ENCODE results near the gene ARHGAP4.

Gene ARHGAP4

GRCh38 chrX:153960077-153960476, 34.0 kb upstream of the ARHGAP4 start:
- Histone ChIP-seq H3K9ac (ENCODE audit: low read length) (no peak overlapping the region), H3K27ac (ENCODE audit: low read length) (no peak overlapping the region), H3K9me3 (ENCODE audit: control insufficient read depth, low read depth, low read length) (peaks cover 12% of the 10 kb centered on the region), H3K36me3 (ENCODE audit: control insufficient read depth, low read depth, low read length) (peaks cover 82% of the 10 kb centered on the region), H3K4me3 (ENCODE audit: low read length) (no peak overlapping the region), H3K27me3 (ENCODE audit: control insufficient read depth, insufficient read depth, low read length) (no peaks in the 10 kb centered on the region), H3K4me1 (ENCODE audit: control insufficient read depth, low read depth, low read length) (no peaks in the 10 kb centered on the region)

GRCh38 chrX:153959649-153960048, 33.6 kb upstream of the ARHGAP4 start:
- no peaks in the 10 kb centered on the region for H3K27me3 ChIP-seq (ENCODE audit: control insufficient read depth, insufficient read depth, low read length)
- H3K4me1 ChIP-seq (ENCODE audit: control insufficient read depth, low read depth, low read length), result no peaks in the 10 kb centered on the region
- H3K36me3 ChIP-seq (ENCODE audit: control insufficient read depth, low read depth, low read length), result peaks cover 86% of the 10 kb centered on the region
- H3K9me3 ChIP-seq (ENCODE audit: control insufficient read depth, low read depth, low read length), result peaks cover 12% of the 10 kb centered on the region
- no peak overlapping the region for H3K4me3 ChIP-seq (ENCODE audit: low read length)
- no peak overlapping the region for H3K27ac ChIP-seq (ENCODE audit: low read length)
- no peak overlapping the region for H3K9ac ChIP-seq (ENCODE audit: low read length)

GRCh38 chrX:153958605-153959004, 32.5 kb upstream of the ARHGAP4 start:
- Histone ChIP-seq H3K9me3 (ENCODE audit: control insufficient read depth, low read depth, low read length) (peaks cover 12% of the 10 kb centered on the region), H3K36me3 (ENCODE audit: control insufficient read depth, low read depth, low read length) (peaks cover 82% of the 10 kb centered on the region), H3K27me3 (ENCODE audit: control insufficient read depth, insufficient read depth, low read length) (no peaks in the 10 kb centered on the region), H3K27ac (ENCODE audit: low read length) (no peak overlapping the region), H3K4me3 (ENCODE audit: low read length) (no peak overlapping the region), H3K4me1 (ENCODE audit: control insufficient read depth, low read depth, low read length) (no peaks in the 10 kb centered on the region), H3K9ac (ENCODE audit: low read length) (no peak overlapping the region)

GRCh38 chrX:153957224-153957623, 31.2 kb upstream of the ARHGAP4 start:
- Histone ChIP-seq H3K9ac (ENCODE audit: low read length) (no peak overlapping the region), H3K27me3 (ENCODE audit: control insufficient read depth, insufficient read depth, low read length) (no peaks in the 10 kb centered on the region), H3K9me3 (ENCODE audit: control insufficient read depth, low read depth, low read length) (peaks cover 12% of the 10 kb centered on the region), H3K36me3 (ENCODE audit: control insufficient read depth, low read depth, low read length) (peaks cover 82% of the 10 kb centered on the region), H3K4me1 (ENCODE audit: control insufficient read depth, low read depth, low read length) (no peaks in the 10 kb centered on the region), H3K27ac (ENCODE audit: low read length) (no peak overlapping the region), H3K4me3 (ENCODE audit: low read length) (no peak overlapping the region)

- no peak overlapping the region for H3K4me3 ChIP-seq (ENCODE audit: low read length)
- no peak overlapping the region for H3K27ac ChIP-seq (ENCODE audit: low read length)
- peaks cover 6% of the 10 kb centered on the region for H3K9me3 ChIP-seq (ENCODE audit: control insufficient read depth, low read depth, low read length)
- H3K9ac ChIP-seq (ENCODE audit: low read length), result no peak overlapping the region
- H3K4me1 ChIP-seq (ENCODE audit: control insufficient read depth, low read depth, low read length), result no peaks in the 10 kb centered on the region
- peaks cover 81% of the 10 kb centered on the region for H3K36me3 ChIP-seq (ENCODE audit: control insufficient read depth, low read depth, low read length)
- no peaks in the 10 kb centered on the region for H3K27me3 ChIP-seq (ENCODE audit: control insufficient read depth, insufficient read depth, low read length)
These were observed 30.2 kb upstream of the ARHGAP4 start for GRCh38 chrX:153956044-153956907.

GRCh38 chrX:153955228-153955732, 29.2 kb upstream of the ARHGAP4 start:
- H3K4me3 ChIP-seq (ENCODE audit: low read length), result no peak overlapping the region
- H3K27me3 ChIP-seq (ENCODE audit: control insufficient read depth, insufficient read depth, low read length), result no peaks in the 10 kb centered on the region
- no peak overlapping the region for H3K27ac ChIP-seq (ENCODE audit: low read length)
- no peak overlapping the region for H3K9ac ChIP-seq (ENCODE audit: low read length)
- H3K36me3 ChIP-seq (ENCODE audit: control insufficient read depth, low read depth, low read length), result peaks cover 81% of the 10 kb centered on the region
- peaks cover 4% of the 10 kb centered on the region for H3K9me3 ChIP-seq (ENCODE audit: control insufficient read depth, low read depth, low read length)
- H3K4me1 ChIP-seq (ENCODE audit: control insufficient read depth, low read depth, low read length), result no peaks in the 10 kb centered on the region

GRCh38 chrX:153954558-153955227, 28.6 kb upstream of the ARHGAP4 start:
- peaks cover 4% of the 10 kb centered on the region for H3K9me3 ChIP-seq (ENCODE audit: control insufficient read depth, low read depth, low read length)
- H3K4me3 ChIP-seq (ENCODE audit: low read length), result no peak overlapping the region
- no peaks in the 10 kb centered on the region for H3K4me1 ChIP-seq (ENCODE audit: control insufficient read depth, low read depth, low read length)
- no peak overlapping the region for H3K9ac ChIP-seq (ENCODE audit: low read length)
- peaks cover 81% of the 10 kb centered on the region for H3K36me3 ChIP-seq (ENCODE audit: control insufficient read depth, low read depth, low read length)
- H3K27me3 ChIP-seq (ENCODE audit: control insufficient read depth, insufficient read depth, low read length), result no peaks in the 10 kb centered on the region
- H3K27ac ChIP-seq (ENCODE audit: low read length), result no peak overlapping the region

GRCh38 chrX:153953892-153954557, 28.0 kb upstream of the ARHGAP4 start:
- Histone ChIP-seq H3K36me3 (ENCODE audit: control insufficient read depth, low read depth, low read length) (peaks cover 80% of the 10 kb centered on the region), H3K4me1 (ENCODE audit: control insufficient read depth, low read depth, low read length) (no peaks in the 10 kb centered on the region), H3K27ac (ENCODE audit: low read length) (no peak overlapping the region), H3K9ac (ENCODE audit: low read length) (no peak overlapping the region), H3K9me3 (ENCODE audit: control insufficient read depth, low read depth, low read length) (peaks cover 4% of the 10 kb centered on the region), H3K4me3 (ENCODE audit: low read length) (no peak overlapping the region), H3K27me3 (ENCODE audit: control insufficient read depth, insufficient read depth, low read length) (no peaks in the 10 kb centered on the region)

- Histone ChIP-seq H3K27ac (ENCODE audit: low read length) (peak overlapping the region; percentile 76), H3K4me1 (ENCODE audit: control insufficient read depth, low read depth, low read length) (no peaks in the 10 kb centered on the region), H3K9me3 (ENCODE audit: control insufficient read depth, low read depth, low read length) (peaks cover 3% of the 10 kb centered on the region), H3K27me3 (ENCODE audit: control insufficient read depth, insufficient read depth, low read length) (no peaks in the 10 kb centered on the region), H3K9ac (ENCODE audit: low read length) (peak overlapping the region; percentile 53), H3K36me3 (ENCODE audit: control insufficient read depth, low read depth, low read length) (peaks cover 74% of the 10 kb centered on the region), H3K4me3 (ENCODE audit: low read length) (no peak overlapping the region)
These were observed 27.3 kb upstream of the ARHGAP4 start for GRCh38 chrX:153953342-153953830.

- Histone ChIP-seq H3K9ac (ENCODE audit: low read length) (peak overlapping the region; percentile 53), H3K27ac (ENCODE audit: low read length) (peak overlapping the region; percentile 76), H3K36me3 (ENCODE audit: control insufficient read depth, low read depth, low read length) (peaks cover 66% of the 10 kb centered on the region)
These were observed 26.4 kb upstream of the ARHGAP4 start for GRCh38 chrX:153952373-153953026.

More at GRCh38 chrX:153952373-153953026, 26.4 kb upstream of the ARHGAP4 start:
- H3K4me1 ChIP-seq (ENCODE audit: control insufficient read depth, low read depth, low read length), result no peaks in the 10 kb centered on the region
- no peaks in the 10 kb centered on the region for H3K27me3 ChIP-seq (ENCODE audit: control insufficient read depth, insufficient read depth, low read length)
- H3K9me3 ChIP-seq (ENCODE audit: control insufficient read depth, low read depth, low read length), result no peaks in the 10 kb centered on the region
- H3K4me3 ChIP-seq (ENCODE audit: low read length), result no peak overlapping the region

Data from iPS-18a (cell line).